MCF 10A (cell line): ENCODE results near the gene HOXB8. TPM values are rescaled to one million over a fixed set of nuclear protein-coding genes. Genes with fewer than 3 reads are reported as not detected.

ENCODE experiments used
- BruUV-seq: library from RNA; stranded (reverse); fragments of 400-500 nt; replicated peaks from 2 replicates; lab custom pipeline; 2021; lab: Mats Ljungman, UMichigan
- CTCF ChIA-PET: fragments of 300-600 bp; sonication (Branson Sonifier 250); formaldehyde crosslinking; extraction: SDS; loops from one replicate; lab custom pipeline; 2021; ENCODE audit warnings: antibody characterized with exemption, inconsistent platforms; lab: Yijun Ruan, JAX
- POLR2A ChIA-PET: fragments of 300-600, 350-650 bp; sonication (Branson Sonifier 250); formaldehyde crosslinking; extraction: SDS; loops from one replicate; lab custom pipeline; 2020; ENCODE audit warnings: antibody characterized with exemption, inconsistent platforms; lab: Yijun Ruan, JAX
- DNase-seq: peaks from one replicate; pipeline ENCODE4 v3.0.0-alpha.2; 2018; ENCODE audit not compliant: unreplicated experiment
- H3K27ac Mint-ChIP-seq: one replicate; pipeline ENCODE4 v1.8.0; 2022; ENCODE audit warnings: mild to moderate bottlenecking, low read depth, mixed read lengths; ENCODE audit not compliant: unreplicated experiment
- H3K27me3 Mint-ChIP-seq: one replicate; pipeline ENCODE4 v1.8.0; 2022; ENCODE audit warnings: mixed read lengths; ENCODE audit not compliant: insufficient read depth, unreplicated experiment
- H3K36me3 Mint-ChIP-seq: one replicate; pipeline ENCODE4 v1.8.0; 2022; ENCODE audit warnings: mild to moderate bottlenecking, moderate library complexity, mixed read lengths; ENCODE audit not compliant: insufficient read depth, unreplicated experiment
- H3K4me1 Mint-ChIP-seq: one replicate; pipeline ENCODE4 v1.8.0; 2022; ENCODE audit warnings: mixed read lengths; ENCODE audit not compliant: insufficient read depth, unreplicated experiment
- H3K4me3 Mint-ChIP-seq: one replicate; pipeline ENCODE4 v1.8.0; 2022; ENCODE audit warnings: mild to moderate bottlenecking, moderate library complexity, mixed read lengths; ENCODE audit not compliant: unreplicated experiment
- H3K9me3 Mint-ChIP-seq: one replicate; pipeline ENCODE4 v1.8.0; 2022; ENCODE audit warnings: mixed read lengths; ENCODE audit not compliant: unreplicated experiment
- intact Hi-C: fragments of 100-400 bp; cut with micrococcal nuclease; formaldehyde crosslinking; loops from 2 replicates; pipeline ENCODE4 v1.14.1; 2022
- total RNA-seq: library from RNA; stranded (reverse); gene quantifications from 2 replicates; pipeline ENCODE4 v1.2.3, GENCODE V29; 2022
- TF ChIP-seq, protein P1 (sequence below): fragments of 200-600 bp; IDR thresholded peaks from one replicate; pipeline ENCODE4 v1.8.0; 2022; ENCODE audit warnings: antibody characterized with exemption, mild to moderate bottlenecking; ENCODE audit not compliant: unreplicated experiment

Gene HOXB8
- total RNA-seq, 1 experiment from 2014 or later, result not detected

DNA sequence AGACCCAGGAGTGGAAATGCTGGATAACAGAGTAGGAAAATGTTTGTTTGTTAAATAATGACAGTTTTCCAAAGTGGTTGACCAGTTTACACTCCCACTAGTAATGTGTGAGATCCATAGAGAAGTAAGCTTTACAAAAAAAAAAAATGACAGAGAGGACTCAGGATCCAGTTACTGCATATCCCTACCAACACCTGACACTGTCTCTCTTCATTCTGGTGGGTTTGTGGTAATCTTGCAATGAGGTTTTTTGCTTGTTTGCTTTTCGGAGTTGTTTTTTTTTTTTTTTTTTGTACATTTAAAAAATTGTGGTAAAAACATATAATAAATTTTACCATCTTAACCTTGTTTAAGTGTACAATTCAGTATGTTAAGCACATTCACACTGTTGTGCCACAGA is 34.6 kb upstream of the HOXB8 start:
- TF ChIP-seq, protein P1, sequence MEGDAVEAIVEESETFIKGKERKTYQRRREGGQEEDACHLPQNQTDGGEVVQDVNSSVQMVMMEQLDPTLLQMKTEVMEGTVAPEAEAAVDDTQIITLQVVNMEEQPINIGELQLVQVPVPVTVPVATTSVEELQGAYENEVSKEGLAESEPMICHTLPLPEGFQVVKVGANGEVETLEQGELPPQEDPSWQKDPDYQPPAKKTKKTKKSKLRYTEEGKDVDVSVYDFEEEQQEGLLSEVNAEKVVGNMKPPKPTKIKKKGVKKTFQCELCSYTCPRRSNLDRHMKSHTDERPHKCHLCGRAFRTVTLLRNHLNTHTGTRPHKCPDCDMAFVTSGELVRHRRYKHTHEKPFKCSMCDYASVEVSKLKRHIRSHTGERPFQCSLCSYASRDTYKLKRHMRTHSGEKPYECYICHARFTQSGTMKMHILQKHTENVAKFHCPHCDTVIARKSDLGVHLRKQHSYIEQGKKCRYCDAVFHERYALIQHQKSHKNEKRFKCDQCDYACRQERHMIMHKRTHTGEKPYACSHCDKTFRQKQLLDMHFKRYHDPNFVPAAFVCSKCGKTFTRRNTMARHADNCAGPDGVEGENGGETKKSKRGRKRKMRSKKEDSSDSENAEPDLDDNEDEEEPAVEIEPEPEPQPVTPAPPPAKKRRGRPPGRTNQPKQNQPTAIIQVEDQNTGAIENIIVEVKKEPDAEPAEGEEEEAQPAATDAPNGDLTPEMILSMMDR, result no peak
- H3K4me1 Mint-ChIP-seq, result peaks cover 6% of the 10 kb centered on the region
- DNase-seq, result no peak
- no peaks in the 10 kb centered on the region for H3K36me3 Mint-ChIP-seq
- H3K9me3 Mint-ChIP-seq, result no peaks in the 10 kb centered on the region
- CTCF ChIA-PET, result interaction anchor here (0.7 to 0.8 kb wide), 2 partner anchors 35 to 46 kb away, joined by 3 to 4 read pairs; no protein-coding TSS in a partner anchor
- no peak overlapping the region for H3K27ac Mint-ChIP-seq
- intact Hi-C loops, result no loop called here
- BruUV-seq, result no TSS peak
- peaks cover 54% of the 10 kb centered on the region for H3K27me3 Mint-ChIP-seq
- no peak overlapping the region for H3K4me3 Mint-ChIP-seq
- POLR2A ChIA-PET, result no interaction called here

DNA sequence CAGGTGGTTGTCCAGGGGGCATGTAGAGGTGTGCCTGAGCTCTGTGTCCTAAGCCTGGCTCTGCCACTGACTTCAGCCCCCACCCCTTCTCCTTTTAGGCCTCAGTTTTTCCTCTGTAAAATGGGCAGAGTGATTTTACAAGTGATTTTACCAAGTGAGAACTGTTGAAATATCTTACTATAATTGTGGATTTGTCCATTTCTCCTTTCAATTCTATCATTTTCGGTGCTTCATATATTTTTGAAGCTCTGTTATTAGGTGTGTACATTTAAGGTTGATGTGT is 32.8 kb upstream of the HOXB8 start:
- ChIA-PET CTCF (interaction anchor here (0.6 to 0.8 kb wide), 5 partner anchors 15 to 390 kb away, joined by 3 to 4 read pairs (median 3); no protein-coding TSS in a partner anchor), POLR2A (no interaction called here)
- no peak overlapping the region for H3K4me3 Mint-ChIP-seq
- peaks cover 6% of the 10 kb centered on the region for H3K4me1 Mint-ChIP-seq
- H3K27ac Mint-ChIP-seq, result no peak overlapping the region
- H3K27me3 Mint-ChIP-seq, result peaks cover 72% of the 10 kb centered on the region
- intact Hi-C loops, result no loop called here
- no peak for DNase-seq
- TF ChIP-seq, protein P1, result no peak
- H3K36me3 Mint-ChIP-seq, result no peaks in the 10 kb centered on the region
- no TSS peak for BruUV-seq
- H3K9me3 Mint-ChIP-seq, result no peaks in the 10 kb centered on the region

DNA sequence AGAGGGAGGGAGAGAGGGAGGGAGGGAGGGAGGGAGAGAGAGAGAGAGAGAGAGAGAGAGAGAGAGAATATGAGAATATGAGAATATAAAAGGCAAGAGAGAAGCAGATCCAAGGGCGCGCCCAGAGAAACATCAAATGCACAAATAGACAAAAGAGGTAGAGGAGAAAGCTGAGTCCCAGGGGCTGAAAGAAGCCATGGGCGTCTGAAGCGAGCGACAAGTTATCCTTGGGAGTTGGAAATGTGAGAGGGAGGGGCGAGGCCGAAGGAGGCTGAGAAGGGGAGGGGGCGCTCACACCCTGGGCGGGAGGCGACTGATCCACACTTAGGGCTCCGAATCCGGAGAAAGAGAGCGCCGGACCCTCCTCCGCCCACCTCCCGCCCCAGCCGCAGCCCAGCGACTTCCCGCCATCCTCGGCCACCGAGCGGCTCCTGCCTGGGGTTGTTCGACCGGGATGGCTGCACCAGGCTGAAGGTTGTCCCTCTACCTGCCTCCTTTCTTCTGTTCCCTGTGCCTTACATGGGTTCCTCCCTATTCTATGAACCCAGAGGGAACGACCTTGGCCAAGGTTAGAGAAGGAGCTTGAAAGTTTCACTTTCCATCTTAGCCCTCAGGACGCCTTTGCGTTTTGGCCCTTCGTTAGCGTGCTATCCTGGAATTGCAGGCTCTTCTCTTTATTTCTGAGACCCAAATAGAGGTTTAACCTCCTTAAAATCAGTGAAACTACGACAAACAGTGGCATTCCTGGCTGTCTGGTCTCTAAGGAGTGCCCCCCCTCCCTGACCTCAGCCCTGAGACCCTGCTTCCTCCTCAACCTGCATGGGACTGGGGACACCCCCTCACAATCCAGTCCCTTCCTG is 32.2 kb upstream of the HOXB8 start:
- intact Hi-C loops, result no loop called here
- Mint-ChIP-seq H3K27me3 (peaks cover 78% of the 10 kb centered on the region), H3K9me3 (no peaks in the 10 kb centered on the region), H3K36me3 (no peaks in the 10 kb centered on the region), H3K4me3 (no peak overlapping the region), H3K27ac (no peak overlapping the region), H3K4me1 (peaks cover 6% of the 10 kb centered on the region)
- ChIA-PET CTCF (interaction anchor here (0.6 to 0.8 kb wide), 5 partner anchors 15 to 390 kb away, joined by 3 to 4 read pairs (median 3); no protein-coding TSS in a partner anchor), POLR2A (interaction anchor here (0.6 kb wide), 1 partner anchor 29 kb away, joined by 3 read pairs; no protein-coding TSS in a partner anchor)
- TF ChIP-seq, protein P1, result no peak
- no TSS peak for BruUV-seq
- no peak for DNase-seq

DNA sequence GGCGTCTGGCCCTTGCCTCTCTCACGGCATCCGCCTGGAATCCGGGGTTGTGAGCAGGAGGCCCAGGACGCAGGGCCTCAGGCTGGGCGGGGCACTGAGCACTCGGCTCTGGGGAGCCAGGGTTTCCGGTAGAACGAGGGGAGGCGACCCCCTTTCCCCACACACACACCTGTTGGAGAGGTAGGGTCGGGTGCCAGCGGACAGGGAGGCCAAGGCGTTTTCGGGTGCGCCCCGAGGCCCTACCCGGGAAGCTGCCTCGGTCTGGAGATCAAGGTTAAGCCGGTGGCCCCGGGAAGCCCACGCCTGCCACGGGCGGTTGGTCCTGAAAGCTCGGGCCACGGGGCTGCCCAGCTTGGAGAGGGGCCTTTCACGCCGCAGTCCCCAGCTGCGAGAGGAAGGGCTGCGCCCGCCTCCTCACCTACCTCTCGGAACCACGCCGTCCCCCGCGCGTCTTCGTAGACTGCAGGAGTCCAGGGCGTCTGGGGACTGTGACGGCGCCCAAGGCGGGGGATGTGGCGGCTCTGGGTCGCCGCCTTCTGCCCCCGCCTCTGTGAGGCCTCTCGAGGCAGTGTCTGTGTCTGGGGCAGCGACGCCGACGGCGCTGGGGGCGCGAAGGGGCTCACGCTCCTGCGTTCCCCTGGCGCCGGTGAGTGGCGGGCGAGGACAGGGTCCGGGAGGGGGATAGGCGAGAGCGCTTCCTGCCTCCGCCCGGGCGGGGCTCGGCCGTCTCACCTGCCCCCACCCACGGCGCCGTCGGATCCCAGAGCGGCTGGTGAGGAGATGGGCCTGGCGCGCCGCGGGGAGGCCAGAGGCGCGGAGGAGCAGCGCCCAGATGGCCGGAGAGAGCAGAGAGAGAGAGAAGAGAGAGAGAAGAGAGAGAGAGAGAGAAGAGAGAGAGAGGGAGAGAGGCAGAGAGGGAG is 31.4 kb upstream of the HOXB8 start:
- H3K27me3 Mint-ChIP-seq, result peaks cover 87% of the 10 kb centered on the region
- H3K9me3 Mint-ChIP-seq, result no peaks in the 10 kb centered on the region
- H3K4me1 Mint-ChIP-seq, result peaks cover 6% of the 10 kb centered on the region
- no peak overlapping the region for H3K4me3 Mint-ChIP-seq
- ChIA-PET POLR2A (no interaction called here), CTCF (no interaction called here)
- H3K36me3 Mint-ChIP-seq, result no peaks in the 10 kb centered on the region
- TF ChIP-seq, protein P1, result no peak
- BruUV-seq, result no TSS peak
- DNase-seq, result no peak
- H3K27ac Mint-ChIP-seq, result no peak overlapping the region
- intact Hi-C loops, result no loop called here
